SK-N-SH (cell line): ENCODE results near the gene FBXO34. TPM values are rescaled to one million over a fixed set of nuclear protein-coding genes. Genes with fewer than 3 reads are reported as not detected.

Experiments used
- CTCF ChIA-PET: fragments of 300-600, 350-600 bp; formaldehyde crosslinking; extraction: SDS; loops from one replicate; lab custom pipeline; 2021; lab: Yijun Ruan, JAX
- POLR2A ChIA-PET: fragments of 350-600 bp; sonication (Branson Sonifier 250); formaldehyde crosslinking; extraction: SDS; loops from one replicate; lab custom pipeline; 2020; ENCODE audit warnings: antibody characterized with exemption, inconsistent platforms; lab: Yijun Ruan, JAX
- DNase-seq: peaks from one replicate; pipeline ENCODE4 v3.0.0; 2012
- H2AFZ ChIP-seq: fragments of 200-600 bp; sonication (generic); 2 replicates; pipeline ENCODE4 v1.8.1; 2016; ENCODE audit warnings: antibody characterized with exemption, mild to moderate bottlenecking, low read depth
- H3F3A ChIP-seq: fragments of 200-600 bp; sonication (generic); replicated peaks from 2 replicates; pipeline ENCODE3; 2016; ENCODE audit warnings: antibody characterized with exemption, mild to moderate bottlenecking; ENCODE audit not compliant: insufficient read depth
- H3K27ac ChIP-seq, 2 experiments: fragments of 200-500 bp in 1 of 2; fragments of 200-600 bp in 1 of 2; sonication (Bioruptor generic) in 1 of 2; sonication (generic), shearing (Covaris generic) in 1 of 2; 2 replicates each; pipeline versions ENCODE4 v1.5.1 to v1.6.1; 2014 to 2016; ENCODE audit warnings: low read depth in 2 of 2, inconsistent platforms in 1 of 2, low read length in 1 of 2, mild to moderate bottlenecking in 1 of 2, mixed read lengths in 1 of 2
- H3K27me3 ChIP-seq: fragments of 200-600 bp; sonication (generic), shearing (Covaris generic); 2 replicates; pipeline ENCODE4 v1.6.1; 2016; ENCODE audit warnings: mixed run types; ENCODE audit not compliant: insufficient read depth
- H3K36me3 ChIP-seq, 2 experiments: fragments of 200-500 bp in 1 of 2; fragments of 200-600 bp in 1 of 2; sonication (Bioruptor generic) in 1 of 2; sonication (generic) in 1 of 2; replicated peaks in 1 of 2; 2 replicates each; pipeline versions ENCODE3 to v1.5.1; 2014 to 2016; ENCODE audit warnings: low read length in 1 of 2, mild to moderate bottlenecking in 1 of 2; ENCODE audit not compliant: insufficient read depth in 2 of 2, control insufficient read depth in 1 of 2
- H3K4me1 ChIP-seq, 2 experiments: fragments of 200-500 bp in 1 of 2; fragments of 200-600 bp in 1 of 2; sonication (Bioruptor generic) in 1 of 2; sonication (generic), shearing (Covaris generic) in 1 of 2; 2 replicates each; pipeline versions ENCODE4 v1.5.1 to v1.6.1; 2014 to 2016; ENCODE audit warnings: low read depth in 1 of 2, low read length in 1 of 2, mixed run types in 1 of 2; ENCODE audit not compliant: insufficient read depth in 2 of 2, control insufficient read depth in 1 of 2
- H3K4me2 ChIP-seq: fragments of 200-600 bp; sonication (generic), shearing (Covaris generic); 2 replicates; pipeline ENCODE4 v1.6.1; 2017; ENCODE audit warnings: mixed run types
- H3K4me3 ChIP-seq, 2 experiments: fragments of 200-500 bp in 1 of 2; fragments of 200-600 bp in 1 of 2; sonication (Bioruptor generic) in 1 of 2; sonication (generic), shearing (Covaris generic) in 1 of 2; 2 replicates each; pipeline versions ENCODE4 v1.5.1 to v1.8.1; 2014 to 2016; ENCODE audit warnings: low read depth in 2 of 2, inconsistent platforms in 1 of 2, low read length in 1 of 2, mild to moderate bottlenecking in 1 of 2, mixed read lengths in 1 of 2, moderate library complexity in 1 of 2
- H3K79me2 ChIP-seq: fragments of 200-600 bp; sonication (generic); 2 replicates; pipeline ENCODE4 v1.8.1; 2017; ENCODE audit warnings: mild to moderate bottlenecking; ENCODE audit not compliant: insufficient read depth
- H3K9ac ChIP-seq: fragments of 200-600 bp; sonication (generic); 2 replicates; pipeline ENCODE4 v1.6.1; 2017; ENCODE audit warnings: mixed run types
- H3K9me2 ChIP-seq: fragments of 200-600 bp; sonication (generic); 2 replicates; pipeline ENCODE4 v1.6.1; 2017; ENCODE audit warnings: mixed run types
- H3K9me3 ChIP-seq: fragments of 200-600 bp; sonication (generic); 2 replicates; pipeline ENCODE4 v1.6.1; 2017; ENCODE audit warnings: mixed run types, mild to moderate bottlenecking, moderate library complexity
- H4K20me1 ChIP-seq: fragments of 200-600 bp; sonication (generic); 2 replicates; pipeline ENCODE4 v1.6.1; 2017; ENCODE audit warnings: mild to moderate bottlenecking, mixed run types; ENCODE audit not compliant: insufficient read depth
- EP300 ChIP-seq, 2 experiments: IDR thresholded peaks; 2 replicates each; pipeline versions ENCODE4 v1.4.0 to v1.6.1; 2012; ENCODE audit warnings: borderline replicate concordance in 1 of 2, low read depth in 1 of 2, low read length in 1 of 2
- EZH2phosphoT487 ChIP-seq: fragments of 200-600 bp; sonication (generic); IDR thresholded peaks from 2 replicates; pipeline ENCODE4 v1.6.1; 2017; ENCODE audit warnings: low read depth, mixed run types, mild to moderate bottlenecking, antibody characterized with exemption, moderate library complexity, borderline replicate concordance
- FOXJ3 ChIP-seq: sonication (generic); formaldehyde crosslinking; IDR thresholded peaks from 2 replicates; pipeline ENCODE4 v1.5.1; 2020; ENCODE audit warnings: mild to moderate bottlenecking, missing genetic modification reagents
- FOXM1 ChIP-seq: IDR thresholded peaks from 2 replicates; pipeline ENCODE4 v1.4.0; 2012; ENCODE audit warnings: low read depth, mild to moderate bottlenecking
- GABPA ChIP-seq: IDR thresholded peaks from 2 replicates; pipeline ENCODE4 v1.4.0; 2012; ENCODE audit warnings: low read depth, mild to moderate bottlenecking
- GATA2 ChIP-seq: sonication (generic); formaldehyde crosslinking; IDR thresholded peaks from 2 replicates; pipeline ENCODE4 v1.5.0; 2020; ENCODE audit warnings: mild to moderate bottlenecking, missing genetic modification reagents
- JUND ChIP-seq: IDR thresholded peaks from 2 replicates; pipeline ENCODE4 v1.4.0; 2012
- NRF1 ChIP-seq: IDR thresholded peaks from 2 replicates; pipeline ENCODE4 v1.6.1; 2012; ENCODE audit warnings: low read depth, mild to moderate bottlenecking, low read length
- RXRA ChIP-seq: IDR thresholded peaks from 2 replicates; pipeline ENCODE4 v1.4.0; 2012; ENCODE audit warnings: low read depth, mild to moderate bottlenecking, borderline replicate concordance
- SIN3A ChIP-seq: IDR thresholded peaks from 2 replicates; pipeline ENCODE4 v1.6.1; 2012; ENCODE audit warnings: low read depth, mild to moderate bottlenecking, low read length, moderate library complexity, borderline replicate concordance
- TAF1 ChIP-seq: IDR thresholded peaks from 2 replicates; pipeline ENCODE4 v1.6.1; 2012; ENCODE audit warnings: low read depth, mild to moderate bottlenecking, low read length, moderate library complexity, borderline replicate concordance
- TCF12 ChIP-seq: IDR thresholded peaks from 2 replicates; pipeline ENCODE4 v1.4.0; 2012
- WGBS: methylation state at CpG from one replicate; pipeline ENCODE4 v1.1.6; 2017; ENCODE audit warnings: low lambda C conversion rate; 5-methylcytosine and 5-hydroxymethylcytosine counted together
- polyA plus RNA-seq, 3 experiments: library from polyadenylated mRNA; depleted of rRNA; stranded (reverse); fragments of >200 nt; gene quantifications; 2 replicates each; pipeline ENCODE4 v1.2.3, GENCODE V29; 2012
- TF ChIP-seq, protein P1 (sequence below): IDR thresholded peaks from 2 replicates; pipeline ENCODE4 v1.6.1; 2012; ENCODE audit warnings: mild to moderate bottlenecking, low read depth, low read length, moderate library complexity
- TF ChIP-seq, protein P2 (sequence below): IDR thresholded peaks from 2 replicates; pipeline ENCODE4 v1.4.0; 2012; ENCODE audit warnings: low read depth, borderline replicate concordance
- TF ChIP-seq, protein P3 (sequence below): fragments of 150-350 bp; IDR thresholded peaks from 2 replicates; pipeline ENCODE4 v1.6.1; 2016; ENCODE audit warnings: mild to moderate bottlenecking, low read depth, low read length
- TF ChIP-seq, protein P4 (sequence below): fragments of 200-600 bp; sonication (generic); IDR thresholded peaks from 2 replicates; pipeline ENCODE4 v1.6.1; 2017; ENCODE audit warnings: antibody characterized with exemption, mild to moderate bottlenecking, moderate library complexity

FBXO34 gene
- polyA plus RNA-seq, 1 of the 3 experiments (the other 2 are of a cell fraction) = 10.0 TPM

DNA sequence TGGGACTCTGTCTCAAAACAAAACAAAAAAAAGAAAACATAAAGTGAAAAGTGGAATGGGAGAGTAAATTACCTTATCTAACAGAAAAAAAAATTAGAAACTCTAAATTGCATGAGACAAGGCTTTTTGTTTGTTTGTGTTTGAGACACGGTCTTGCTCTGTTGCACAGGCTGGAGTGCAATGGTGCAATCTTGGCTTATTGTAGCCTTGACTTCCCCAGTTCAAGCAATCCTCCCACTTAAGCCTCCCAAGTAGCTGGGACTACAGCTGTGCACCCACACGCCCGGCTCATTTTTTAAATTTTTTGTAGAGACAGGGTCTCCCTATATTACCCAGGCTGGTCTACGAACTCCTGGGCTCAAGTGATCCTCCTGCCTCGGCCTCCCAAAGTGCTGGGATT, 17.9 kb upstream of the FBXO34 start:
- CTCF ChIA-PET = interaction anchor here (1.3 to 1.5 kb wide), 2 partner anchors 101 to 202 kb away, joined by 3 to 5 read pairs; partner anchors contain the start of gene MAPK1IP1L
- no peak overlapping the region for H3K4me2 ChIP-seq
- TF ChIP-seq NRF1 (no peak), JUND (no peak)
- TF ChIP-seq, all 33 proteins: peak for 0
- H3K27me3 ChIP-seq = peaks cover 13% of the 10 kb centered on the region; the same call in 1 of the 2 replicates
- H3K4me1 ChIP-seq = peaks cover 0 to 4% of the 10 kb centered on the region in 2 experiments; a peak in 1 of 4 replicates
- H3K79me2 ChIP-seq = no peaks in the 10 kb centered on the region
- H3K27ac ChIP-seq = no peak overlapping the region
- no peaks in the 10 kb centered on the region for H4K20me1 ChIP-seq
- no peaks in the 10 kb centered on the region for H3K9me3 ChIP-seq
- POLR2A ChIA-PET = no interaction called here
- DNase-seq = no peak
- H3K9me2 ChIP-seq = no peaks in the 10 kb centered on the region
- no peak overlapping the region for H2AFZ ChIP-seq
- H3F3A ChIP-seq = no peaks in the 10 kb centered on the region
- 74% methylated on average over 5 of the region's 5 CpGs for WGBS
- H3K4me3 ChIP-seq = no peak overlapping the region
- H3K36me3 ChIP-seq = no peaks in the 10 kb centered on the region
- H3K9ac ChIP-seq = no peak overlapping the region

DNA sequence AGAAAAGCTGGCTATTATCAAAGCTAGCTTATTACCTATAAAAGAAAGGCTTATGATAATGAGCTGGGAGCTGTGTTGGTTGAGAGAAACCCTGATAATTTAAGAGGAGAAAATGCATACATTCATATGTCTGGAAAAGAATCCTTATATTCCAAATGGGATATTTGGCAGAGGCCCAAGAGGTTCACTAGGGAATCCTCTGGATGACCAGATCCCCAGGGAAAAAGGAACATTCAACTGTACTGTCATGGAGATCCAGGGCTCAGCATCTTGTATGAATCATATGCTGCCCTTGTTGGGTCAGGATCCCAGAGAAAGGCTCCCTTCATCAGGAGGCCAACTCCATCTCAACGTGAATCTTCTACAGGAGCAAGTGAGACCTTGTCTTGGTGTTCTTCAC, 16.6 kb upstream of the FBXO34 start:
- POLR2A ChIA-PET = no interaction called here
- Histone ChIP-seq H3K9me2 (no peaks in the 10 kb centered on the region), H3F3A (no peaks in the 10 kb centered on the region), H3K79me2 (no peaks in the 10 kb centered on the region), H3K9me3 (no peaks in the 10 kb centered on the region)
- no peak for TF ChIP-seq FOXM1
- TF ChIP-seq, protein P1, sequence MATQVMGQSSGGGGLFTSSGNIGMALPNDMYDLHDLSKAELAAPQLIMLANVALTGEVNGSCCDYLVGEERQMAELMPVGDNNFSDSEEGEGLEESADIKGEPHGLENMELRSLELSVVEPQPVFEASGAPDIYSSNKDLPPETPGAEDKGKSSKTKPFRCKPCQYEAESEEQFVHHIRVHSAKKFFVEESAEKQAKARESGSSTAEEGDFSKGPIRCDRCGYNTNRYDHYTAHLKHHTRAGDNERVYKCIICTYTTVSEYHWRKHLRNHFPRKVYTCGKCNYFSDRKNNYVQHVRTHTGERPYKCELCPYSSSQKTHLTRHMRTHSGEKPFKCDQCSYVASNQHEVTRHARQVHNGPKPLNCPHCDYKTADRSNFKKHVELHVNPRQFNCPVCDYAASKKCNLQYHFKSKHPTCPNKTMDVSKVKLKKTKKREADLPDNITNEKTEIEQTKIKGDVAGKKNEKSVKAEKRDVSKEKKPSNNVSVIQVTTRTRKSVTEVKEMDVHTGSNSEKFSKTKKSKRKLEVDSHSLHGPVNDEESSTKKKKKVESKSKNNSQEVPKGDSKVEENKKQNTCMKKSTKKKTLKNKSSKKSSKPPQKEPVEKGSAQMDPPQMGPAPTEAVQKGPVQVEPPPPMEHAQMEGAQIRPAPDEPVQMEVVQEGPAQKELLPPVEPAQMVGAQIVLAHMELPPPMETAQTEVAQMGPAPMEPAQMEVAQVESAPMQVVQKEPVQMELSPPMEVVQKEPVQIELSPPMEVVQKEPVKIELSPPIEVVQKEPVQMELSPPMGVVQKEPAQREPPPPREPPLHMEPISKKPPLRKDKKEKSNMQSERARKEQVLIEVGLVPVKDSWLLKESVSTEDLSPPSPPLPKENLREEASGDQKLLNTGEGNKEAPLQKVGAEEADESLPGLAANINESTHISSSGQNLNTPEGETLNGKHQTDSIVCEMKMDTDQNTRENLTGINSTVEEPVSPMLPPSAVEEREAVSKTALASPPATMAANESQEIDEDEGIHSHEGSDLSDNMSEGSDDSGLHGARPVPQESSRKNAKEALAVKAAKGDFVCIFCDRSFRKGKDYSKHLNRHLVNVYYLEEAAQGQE = no peak
- TF ChIP-seq, protein P2, sequence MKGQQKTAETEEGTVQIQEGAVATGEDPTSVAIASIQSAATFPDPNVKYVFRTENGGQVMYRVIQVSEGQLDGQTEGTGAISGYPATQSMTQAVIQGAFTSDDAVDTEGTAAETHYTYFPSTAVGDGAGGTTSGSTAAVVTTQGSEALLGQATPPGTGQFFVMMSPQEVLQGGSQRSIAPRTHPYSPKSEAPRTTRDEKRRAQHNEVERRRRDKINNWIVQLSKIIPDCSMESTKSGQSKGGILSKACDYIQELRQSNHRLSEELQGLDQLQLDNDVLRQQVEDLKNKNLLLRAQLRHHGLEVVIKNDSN = no peak
- TF ChIP-seq EP300 (IDR thresholded peaks at IDR 0.05; ENCODE audit: borderline replicate concordance in 1 of 2, low read depth in 1 of 2, low read length in 1 of 2) = no peak
- TF ChIP-seq TCF12 = no peak
- TF ChIP-seq, protein P3, sequence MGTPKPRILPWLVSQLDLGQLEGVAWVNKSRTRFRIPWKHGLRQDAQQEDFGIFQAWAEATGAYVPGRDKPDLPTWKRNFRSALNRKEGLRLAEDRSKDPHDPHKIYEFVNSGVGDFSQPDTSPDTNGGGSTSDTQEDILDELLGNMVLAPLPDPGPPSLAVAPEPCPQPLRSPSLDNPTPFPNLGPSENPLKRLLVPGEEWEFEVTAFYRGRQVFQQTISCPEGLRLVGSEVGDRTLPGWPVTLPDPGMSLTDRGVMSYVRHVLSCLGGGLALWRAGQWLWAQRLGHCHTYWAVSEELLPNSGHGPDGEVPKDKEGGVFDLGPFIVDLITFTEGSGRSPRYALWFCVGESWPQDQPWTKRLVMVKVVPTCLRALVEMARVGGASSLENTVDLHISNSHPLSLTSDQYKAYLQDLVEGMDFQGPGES = no peak
- no peak for TF ChIP-seq TAF1
- no peak for TF ChIP-seq GABPA
- TF ChIP-seq EZH2phosphoT487 = no peak
- no peak for TF ChIP-seq SIN3A
- TF ChIP-seq, protein P4, sequence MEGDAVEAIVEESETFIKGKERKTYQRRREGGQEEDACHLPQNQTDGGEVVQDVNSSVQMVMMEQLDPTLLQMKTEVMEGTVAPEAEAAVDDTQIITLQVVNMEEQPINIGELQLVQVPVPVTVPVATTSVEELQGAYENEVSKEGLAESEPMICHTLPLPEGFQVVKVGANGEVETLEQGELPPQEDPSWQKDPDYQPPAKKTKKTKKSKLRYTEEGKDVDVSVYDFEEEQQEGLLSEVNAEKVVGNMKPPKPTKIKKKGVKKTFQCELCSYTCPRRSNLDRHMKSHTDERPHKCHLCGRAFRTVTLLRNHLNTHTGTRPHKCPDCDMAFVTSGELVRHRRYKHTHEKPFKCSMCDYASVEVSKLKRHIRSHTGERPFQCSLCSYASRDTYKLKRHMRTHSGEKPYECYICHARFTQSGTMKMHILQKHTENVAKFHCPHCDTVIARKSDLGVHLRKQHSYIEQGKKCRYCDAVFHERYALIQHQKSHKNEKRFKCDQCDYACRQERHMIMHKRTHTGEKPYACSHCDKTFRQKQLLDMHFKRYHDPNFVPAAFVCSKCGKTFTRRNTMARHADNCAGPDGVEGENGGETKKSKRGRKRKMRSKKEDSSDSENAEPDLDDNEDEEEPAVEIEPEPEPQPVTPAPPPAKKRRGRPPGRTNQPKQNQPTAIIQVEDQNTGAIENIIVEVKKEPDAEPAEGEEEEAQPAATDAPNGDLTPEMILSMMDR = no peak
- TF ChIP-seq JUND = no peak
- TF ChIP-seq RXRA = no peak
- no peak for TF ChIP-seq GATA2 (CRISPR knock-in tag)
- TF ChIP-seq FOXJ3 (CRISPR knock-in tag) = no peak
- TF ChIP-seq, all 33 proteins: peak for 0
- H2AFZ ChIP-seq = no peak overlapping the region
- H3K4me1 ChIP-seq = peaks cover 0 to 4% of the 10 kb centered on the region in 2 experiments; a peak in 1 of 4 replicates
- CTCF ChIA-PET = interaction anchor here (1.1 to 1.7 kb wide), 5 partner anchors 9 to 203 kb away, joined by 3 to 7 read pairs (median 3); partner anchors contain the start of genes FBXO34 and MAPK1IP1L
- H3K4me3 ChIP-seq = no peak overlapping the region
- H3K27me3 ChIP-seq = peaks cover 13% of the 10 kb centered on the region; the same call in 1 of the 2 replicates
- H3K36me3 ChIP-seq = no peaks in the 10 kb centered on the region
- no peaks in the 10 kb centered on the region for H4K20me1 ChIP-seq
- no peak overlapping the region for H3K27ac ChIP-seq
- H3K4me2 ChIP-seq = no peak overlapping the region
- no peak overlapping the region for H3K9ac ChIP-seq
- WGBS = 15% methylated on average over 1 of the region's 1 CpG
- DNase-seq = no peak
